K562 (cell line): ENCODE results near the gene EID2.

ENCODE experiments used
- CREB1 ChIP-seq, 2 experiments: sonication (generic) in 1 of 2; formaldehyde crosslinking in 1 of 2; IDR thresholded peaks; 2 replicates each; pipeline versions ENCODE4 v1.6.1 to v1.8.0; 2012 to 2022; ENCODE audit warnings: inconsistent platforms in 1 of 2, mild to moderate bottlenecking in 1 of 2, missing genetic modification reagents in 1 of 2, moderate library complexity in 1 of 2
- FOXP1 ChIP-seq: sonication (generic); formaldehyde crosslinking; IDR thresholded peaks from 2 replicates; pipeline ENCODE4 v1.8.0; 2022; ENCODE audit warnings: mild to moderate bottlenecking, missing genetic modification reagents
- LCOR ChIP-seq: sonication (generic); formaldehyde crosslinking; IDR thresholded peaks from 2 replicates; pipeline ENCODE4 v1.8.0; 2022; ENCODE audit warnings: mild to moderate bottlenecking, missing genetic modification reagents
- POLR2A ChIP-seq: fragments of 450-650 bp; conservative IDR thresholded peaks from 2 replicates; pipeline ENCODE4 v1.6.1; 2016
- YY1 ChIP-seq, 3 experiments: IDR thresholded peaks; 2 replicates each; pipeline ENCODE4 v1.6.1; 2011; ENCODE audit warnings: low read length in 2 of 3, mild to moderate bottlenecking in 2 of 3, moderate library complexity in 2 of 3, borderline replicate concordance in 1 of 3, control low read depth in 1 of 3, low read depth in 1 of 3; ENCODE audit not compliant: insufficient read depth in 3 of 3, insufficient replicate concordance in 2 of 3, control insufficient read depth in 1 of 3, insufficient read length in 1 of 3; ENCODE audit errors: extremely low read depth in 1 of 3
- ZSCAN29 ChIP-seq: fragments of 450-650 bp; IDR thresholded peaks from 2 replicates; pipeline ENCODE4 v1.6.1; 2017
- TF ChIP-seq, protein P1 (sequence below), 2 experiments: fragments of 450-650 bp in 1 of 2; sonication (generic) in 1 of 2; formaldehyde crosslinking in 1 of 2; IDR thresholded peaks in 1 of 2; conservative IDR thresholded peaks in 1 of 2; 2 replicates each; pipeline versions ENCODE4 v1.6.1 to v1.8.1; 2016 to 2023; ENCODE audit warnings: mild to moderate bottlenecking in 2 of 2, moderate library complexity in 2 of 2, inconsistent platforms in 1 of 2, missing genetic modification reagents in 1 of 2
- TF ChIP-seq, protein P2 (sequence below), 3 experiments: IDR thresholded peaks in 2 of 3; conservative IDR thresholded peaks in 1 of 3; 2 replicates each; pipeline ENCODE4 v1.5.1; 2011 to 2012; ENCODE audit warnings: low read length in 3 of 3, mild to moderate bottlenecking in 3 of 3, control low read depth in 2 of 3, improper control_type of control experiment in 1 of 3, inconsistent platforms in 1 of 3, low read depth in 1 of 3, mixed read lengths in 1 of 3, moderate library complexity in 1 of 3; ENCODE audit not compliant: insufficient read depth in 2 of 3
- TF ChIP-seq, protein P3 (sequence below): fragments of 250-450 bp; sonication (Bioruptor Pico); IDR thresholded peaks from 2 replicates; pipeline ENCODE4 v1.5.1; 2021; ENCODE audit warnings: mild to moderate bottlenecking
- TF ChIP-seq, protein P4 (sequence below): fragments of 450-650 bp; IDR thresholded peaks from 2 replicates; pipeline ENCODE4 v1.6.1; 2016; ENCODE audit warnings: low read depth
- TF ChIP-seq, protein P5 (sequence below): fragments of 450-650 bp; IDR thresholded peaks from 2 replicates; pipeline ENCODE4 v1.6.1; 2017; ENCODE audit warnings: mild to moderate bottlenecking, moderate library complexity

DNA sequence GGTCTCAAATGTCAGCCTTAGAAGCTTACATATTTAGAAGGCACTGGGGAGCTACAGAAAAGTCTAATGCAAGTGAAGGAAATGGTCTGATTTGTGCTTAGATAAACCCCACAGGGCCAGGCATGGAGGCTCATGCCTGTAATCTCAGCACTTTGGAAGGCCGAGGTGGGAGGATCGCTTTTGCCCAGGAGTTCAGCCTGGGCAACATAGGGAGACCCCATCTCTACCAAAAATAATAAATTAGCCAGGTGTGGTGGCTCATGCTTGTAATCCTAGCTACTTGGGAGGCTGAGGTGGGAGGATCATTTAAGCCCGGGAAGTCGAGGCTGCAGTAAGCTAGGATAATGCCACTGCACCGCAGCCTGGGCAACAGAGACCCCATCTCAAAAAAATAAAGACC lies 43.9 kb downstream of the EID2 start:
- TF ChIP-seq, protein P1, sequence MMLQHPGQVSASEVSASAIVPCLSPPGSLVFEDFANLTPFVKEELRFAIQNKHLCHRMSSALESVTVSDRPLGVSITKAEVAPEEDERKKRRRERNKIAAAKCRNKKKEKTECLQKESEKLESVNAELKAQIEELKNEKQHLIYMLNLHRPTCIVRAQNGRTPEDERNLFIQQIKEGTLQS (IDR thresholded peaks at IDR 0.05), result no peak
- TF ChIP-seq, protein P1 (CRISPR knock-in tag; conservative IDR thresholded peaks at IDR 0.05), result no peak
- TF ChIP-seq POLR2A (no peak), ZSCAN29 (no peak), FOXP1 (CRISPR knock-in tag) (no peak), YY1 (IDR thresholded peaks at IDR 0.05; ENCODE audit: borderline replicate concordance in 1 of 3, control insufficient read depth in 1 of 3, extremely low read depth in 1 of 3, insufficient read depth in 3 of 3, insufficient read length in 1 of 3, insufficient replicate concordance in 2 of 3, low read depth in 1 of 3, low read length in 2 of 3) (no peak), LCOR (CRISPR knock-in tag) (no peak), CREB1 (IDR thresholded peaks at IDR 0.05) (no peak), CREB1 (CRISPR knock-in tag; IDR thresholded peaks at IDR 0.05) (no peak)
- TF ChIP-seq, protein P2, sequence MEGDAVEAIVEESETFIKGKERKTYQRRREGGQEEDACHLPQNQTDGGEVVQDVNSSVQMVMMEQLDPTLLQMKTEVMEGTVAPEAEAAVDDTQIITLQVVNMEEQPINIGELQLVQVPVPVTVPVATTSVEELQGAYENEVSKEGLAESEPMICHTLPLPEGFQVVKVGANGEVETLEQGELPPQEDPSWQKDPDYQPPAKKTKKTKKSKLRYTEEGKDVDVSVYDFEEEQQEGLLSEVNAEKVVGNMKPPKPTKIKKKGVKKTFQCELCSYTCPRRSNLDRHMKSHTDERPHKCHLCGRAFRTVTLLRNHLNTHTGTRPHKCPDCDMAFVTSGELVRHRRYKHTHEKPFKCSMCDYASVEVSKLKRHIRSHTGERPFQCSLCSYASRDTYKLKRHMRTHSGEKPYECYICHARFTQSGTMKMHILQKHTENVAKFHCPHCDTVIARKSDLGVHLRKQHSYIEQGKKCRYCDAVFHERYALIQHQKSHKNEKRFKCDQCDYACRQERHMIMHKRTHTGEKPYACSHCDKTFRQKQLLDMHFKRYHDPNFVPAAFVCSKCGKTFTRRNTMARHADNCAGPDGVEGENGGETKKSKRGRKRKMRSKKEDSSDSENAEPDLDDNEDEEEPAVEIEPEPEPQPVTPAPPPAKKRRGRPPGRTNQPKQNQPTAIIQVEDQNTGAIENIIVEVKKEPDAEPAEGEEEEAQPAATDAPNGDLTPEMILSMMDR (IDR thresholded peaks at IDR 0.05 in 2 of 3, conservative IDR thresholded peaks at IDR 0.05 in 1 of 3; ENCODE audit: insufficient read depth in 2 of 3, low read depth in 1 of 3, low read length in 3 of 3), result no peak
- TF ChIP-seq, protein P3, sequence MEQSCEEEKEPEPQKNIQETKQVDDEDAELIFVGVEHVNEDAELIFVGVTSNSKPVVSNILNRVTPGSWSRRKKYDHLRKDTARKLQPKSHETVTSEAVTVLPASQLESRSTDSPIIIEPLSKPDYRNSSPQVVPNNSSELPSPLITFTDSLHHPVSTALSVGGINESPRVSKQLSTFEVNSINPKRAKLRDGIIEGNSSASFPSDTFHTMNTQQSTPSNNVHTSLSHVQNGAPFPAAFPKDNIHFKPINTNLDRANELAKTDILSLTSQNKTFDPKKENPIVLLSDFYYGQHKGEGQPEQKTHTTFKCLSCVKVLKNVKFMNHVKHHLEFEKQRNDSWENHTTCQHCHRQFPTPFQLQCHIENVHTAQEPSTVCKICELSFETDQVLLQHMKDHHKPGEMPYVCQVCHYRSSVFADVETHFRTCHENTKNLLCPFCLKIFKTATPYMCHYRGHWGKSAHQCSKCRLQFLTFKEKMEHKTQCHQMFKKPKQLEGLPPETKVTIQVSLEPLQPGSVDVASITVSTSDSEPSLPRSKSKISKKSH (CRISPR knock-in tag), result no peak
- TF ChIP-seq, protein P4, sequence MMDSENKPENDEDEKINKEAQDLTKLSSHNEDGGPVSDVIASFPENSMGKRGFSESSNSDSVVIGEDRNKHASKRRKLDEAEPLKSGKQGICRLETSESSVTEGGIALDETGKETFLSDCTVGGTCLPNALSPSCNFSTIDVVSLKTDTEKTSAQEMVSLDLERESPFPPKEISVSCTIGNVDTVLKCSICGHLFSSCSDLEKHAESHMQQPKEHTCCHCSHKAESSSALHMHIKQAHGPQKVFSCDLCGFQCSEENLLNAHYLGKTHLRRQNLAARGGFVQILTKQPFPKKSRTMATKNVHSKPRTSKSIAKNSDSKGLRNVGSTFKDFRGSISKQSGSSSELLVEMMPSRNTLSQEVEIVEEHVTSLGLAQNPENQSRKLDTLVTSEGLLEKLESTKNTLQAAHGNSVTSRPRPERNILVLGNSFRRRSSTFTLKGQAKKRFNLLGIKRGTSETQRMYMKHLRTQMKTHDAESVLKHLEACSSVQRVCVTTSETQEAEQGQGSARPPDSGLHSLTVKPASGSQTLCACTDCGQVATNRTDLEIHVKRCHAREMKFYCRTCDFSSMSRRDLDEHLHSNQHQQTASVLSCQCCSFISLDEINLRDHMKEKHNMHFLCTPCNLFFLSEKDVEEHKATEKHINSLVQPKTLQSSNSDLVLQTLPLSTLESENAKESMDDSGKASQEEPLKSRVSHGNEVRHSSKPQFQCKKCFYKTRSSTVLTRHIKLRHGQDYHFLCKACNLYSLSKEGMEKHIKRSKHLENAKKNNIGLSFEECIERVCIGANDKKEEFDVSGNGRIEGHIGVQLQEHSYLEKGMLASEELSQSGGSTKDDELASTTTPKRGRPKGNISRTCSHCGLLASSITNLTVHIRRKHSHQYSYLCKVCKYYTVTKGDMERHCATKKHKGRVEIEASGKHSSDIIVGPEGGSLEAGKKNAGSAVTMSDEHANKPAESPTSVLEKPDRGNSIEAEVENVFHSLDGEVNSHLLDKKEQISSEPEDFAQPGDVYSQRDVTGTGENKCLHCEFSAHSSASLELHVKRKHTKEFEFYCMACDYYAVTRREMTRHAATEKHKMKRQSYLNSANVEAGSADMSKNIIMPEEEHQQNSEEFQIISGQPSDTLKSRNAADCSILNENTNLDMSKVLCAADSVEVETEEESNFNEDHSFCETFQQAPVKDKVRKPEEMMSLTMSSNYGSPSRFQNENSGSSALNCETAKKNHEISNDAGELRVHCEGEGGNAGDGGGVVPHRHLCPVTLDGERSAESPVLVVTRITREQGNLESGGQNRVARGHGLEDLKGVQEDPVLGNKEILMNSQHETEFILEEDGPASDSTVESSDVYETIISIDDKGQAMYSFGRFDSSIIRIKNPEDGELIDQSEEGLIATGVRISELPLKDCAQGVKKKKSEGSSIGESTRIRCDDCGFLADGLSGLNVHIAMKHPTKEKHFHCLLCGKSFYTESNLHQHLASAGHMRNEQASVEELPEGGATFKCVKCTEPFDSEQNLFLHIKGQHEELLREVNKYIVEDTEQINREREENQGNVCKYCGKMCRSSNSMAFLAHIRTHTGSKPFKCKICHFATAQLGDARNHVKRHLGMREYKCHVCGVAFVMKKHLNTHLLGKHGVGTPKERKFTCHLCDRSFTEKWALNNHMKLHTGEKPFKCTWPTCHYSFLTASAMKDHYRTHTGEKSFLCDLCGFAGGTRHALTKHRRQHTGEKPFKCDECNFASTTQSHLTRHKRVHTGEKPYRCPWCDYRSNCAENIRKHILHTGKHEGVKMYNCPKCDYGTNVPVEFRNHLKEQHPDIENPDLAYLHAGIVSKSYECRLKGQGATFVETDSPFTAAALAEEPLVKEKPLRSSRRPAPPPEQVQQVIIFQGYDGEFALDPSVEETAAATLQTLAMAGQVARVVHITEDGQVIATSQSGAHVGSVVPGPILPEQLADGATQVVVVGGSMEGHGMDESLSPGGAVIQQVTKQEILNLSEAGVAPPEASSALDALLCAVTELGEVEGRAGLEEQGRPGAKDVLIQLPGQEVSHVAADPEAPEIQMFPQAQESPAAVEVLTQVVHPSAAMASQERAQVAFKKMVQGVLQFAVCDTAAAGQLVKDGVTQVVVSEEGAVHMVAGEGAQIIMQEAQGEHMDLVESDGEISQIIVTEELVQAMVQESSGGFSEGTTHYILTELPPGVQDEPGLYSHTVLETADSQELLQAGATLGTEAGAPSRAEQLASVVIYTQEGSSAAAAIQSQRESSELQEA, result no peak
- TF ChIP-seq, protein P5, sequence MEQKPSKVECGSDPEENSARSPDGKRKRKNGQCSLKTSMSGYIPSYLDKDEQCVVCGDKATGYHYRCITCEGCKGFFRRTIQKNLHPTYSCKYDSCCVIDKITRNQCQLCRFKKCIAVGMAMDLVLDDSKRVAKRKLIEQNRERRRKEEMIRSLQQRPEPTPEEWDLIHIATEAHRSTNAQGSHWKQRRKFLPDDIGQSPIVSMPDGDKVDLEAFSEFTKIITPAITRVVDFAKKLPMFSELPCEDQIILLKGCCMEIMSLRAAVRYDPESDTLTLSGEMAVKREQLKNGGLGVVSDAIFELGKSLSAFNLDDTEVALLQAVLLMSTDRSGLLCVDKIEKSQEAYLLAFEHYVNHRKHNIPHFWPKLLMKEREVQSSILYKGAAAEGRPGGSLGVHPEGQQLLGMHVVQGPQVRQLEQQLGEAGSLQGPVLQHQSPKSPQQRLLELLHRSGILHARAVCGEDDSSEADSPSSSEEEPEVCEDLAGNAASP, result no peak
